ENCODE measurements around the gene SLC25A39. TPM values are rescaled to one million over a fixed set of nuclear protein-coding genes. Genes with fewer than 3 reads are reported as not detected.

The SLC25A39 gene
- total and polyA plus RNA-seq, 9 of the 15 experiments (the other 6 are each of a cell fraction or from before 2014, with no cell fraction given) = 4.8 to 267 (median 140) TPM

- peak; percentile 13; the same call in 1 of the 2 replicates for TF ChIP-seq ZBTB33 (CRISPR knock-in tag; IDR thresholded peaks at IDR 0.05)
- TF ChIP-seq ZBTB49 (CRISPR knock-in tag; IDR thresholded peaks at IDR 0.05; ENCODE audit: borderline replicate concordance) = no peak
- TF ChIP-seq ZC3H8 (IDR thresholded peaks at IDR 0.05) = no peak
- TF ChIP-seq ESRRB (CRISPR knock-in tag; IDR thresholded peaks at IDR 0.05; ENCODE audit: borderline replicate concordance) = no peak
- TF ChIP-seq RAD21 (CRISPR knock-in tag; conservative IDR thresholded peaks at IDR 0.05 in 1 of 2, IDR thresholded peaks at IDR 0.05 in 1 of 2) = 0 out of 4 replicates have a peak, but pooled peaks of 1 of the 2 experiments have one; percentile 16
- TF ChIP-seq POLR2G (IDR thresholded peaks at IDR 0.05; ENCODE audit: low read depth, low read length) = peak; percentile 12; the same call in 1 of the 2 replicates
- TF ChIP-seq PHF20 (IDR thresholded peaks at IDR 0.05; ENCODE audit: partially characterized antibody) = no peak
- TF ChIP-seq EZH2 (IDR thresholded peaks at IDR 0.05; ENCODE audit: borderline replicate concordance, low read depth, low read length) = no peak
Measured at GRCh38 chr17:44354582-44355561, 30.2 kb upstream of the SLC25A39 start (continued).
